Chondrocyte (in vitro differentiated cells): ENCODE data around the gene SLC4A1. TPM values are rescaled to one million over a fixed set of nuclear protein-coding genes. Genes with fewer than 3 reads are reported as not detected.

Experiments
- DNase-seq: peaks from one replicate; pipeline ENCODE4 v3.0.0; 2021; ENCODE audit warnings: mixed read lengths, low spot score
- H3K27ac Mint-ChIP-seq: one replicate; pipeline ENCODE4 v1.8.0; 2021; ENCODE audit warnings: mild to moderate bottlenecking, moderate library complexity, mixed read lengths; ENCODE audit not compliant: unreplicated experiment
- H3K27me3 Mint-ChIP-seq: 2 replicates; pipeline ENCODE4 v1.8.0; 2021; ENCODE audit warnings: low read depth, mixed read lengths
- H3K36me3 Mint-ChIP-seq: 2 replicates; pipeline ENCODE4 v1.8.0; 2021; ENCODE audit warnings: low read depth, mixed read lengths
- H3K4me1 Mint-ChIP-seq: 2 replicates; pipeline ENCODE4 v1.8.0; 2021; ENCODE audit warnings: low read depth, mild to moderate bottlenecking, mixed read lengths
- H3K4me3 Mint-ChIP-seq: one replicate; pipeline ENCODE4 v1.8.0; 2021; ENCODE audit warnings: mild to moderate bottlenecking, moderate library complexity, mixed read lengths; ENCODE audit not compliant: unreplicated experiment
- H3K9me3 Mint-ChIP-seq: 2 replicates; pipeline ENCODE4 v1.8.0; 2021; ENCODE audit warnings: low read depth, mixed read lengths
- CTCF ChIP-seq: fragments of 200-600 bp; sonication (generic); IDR thresholded peaks from 2 replicates; pipeline ENCODE4 v1.5.0; 2021; ENCODE audit warnings: antibody characterized with exemption, mild to moderate bottlenecking, moderate library complexity
- total RNA-seq: library from RNA; stranded (reverse); gene quantifications from 3 replicates; pipeline ENCODE4 v1.2.1, GENCODE V29; 2021

SLC4A1 gene
- total RNA-seq, 1 donor from 2014 or later, result not detected

GRCh38 chr17:44216173-44216572 is 51.8 kb downstream of the SLC4A1 start:
- DNase-seq, result no peak
- H3K9me3 Mint-ChIP-seq, result no peaks in the 10 kb centered on the region
- no peak overlapping the region for H3K4me3 Mint-ChIP-seq

GRCh38 chr17:44214896-44215295 is 53.0 kb downstream of the SLC4A1 start:
- peaks cover 25% of the 10 kb centered on the region for H3K36me3 Mint-ChIP-seq
- no peaks in the 10 kb centered on the region for H3K27me3 Mint-ChIP-seq

More at GRCh38 chr17:44216173-44216572, 51.8 kb downstream of the SLC4A1 start:
- Mint-ChIP-seq H3K27me3 (no peaks in the 10 kb centered on the region), H3K27ac (no peak overlapping the region), H3K36me3 (peaks cover 22% of the 10 kb centered on the region), H3K4me1 (peaks cover 15% of the 10 kb centered on the region)
- TF ChIP-seq CTCF, result no peak

GRCh38 chr17:44214230-44214494 is 53.8 kb downstream of the SLC4A1 start:
- Mint-ChIP-seq H3K27me3 (no peaks in the 10 kb centered on the region), H3K4me1 (peaks cover 15% of the 10 kb centered on the region), H3K36me3 (peaks cover 27% of the 10 kb centered on the region), H3K4me3 (no peak overlapping the region), H3K9me3 (no peaks in the 10 kb centered on the region), H3K27ac (no peak overlapping the region)
- no peak for TF ChIP-seq CTCF
- DNase-seq, result no peak

More at GRCh38 chr17:44214896-44215295, 53.0 kb downstream of the SLC4A1 start:
- H3K27ac Mint-ChIP-seq, result no peak overlapping the region
- H3K4me3 Mint-ChIP-seq, result no peak overlapping the region
- peaks cover 15% of the 10 kb centered on the region for H3K4me1 Mint-ChIP-seq
- no peak for TF ChIP-seq CTCF
- H3K9me3 Mint-ChIP-seq, result no peaks in the 10 kb centered on the region
- no peak for DNase-seq

GRCh38 chr17:44213403-44214229 is 54.3 kb downstream of the SLC4A1 start:
- Mint-ChIP-seq H3K27me3 (no peaks in the 10 kb centered on the region), H3K9me3 (no peaks in the 10 kb centered on the region), H3K36me3 (peaks cover 27% of the 10 kb centered on the region), H3K27ac (no peak overlapping the region), H3K4me1 (peaks cover 15% of the 10 kb centered on the region), H3K4me3 (no peak overlapping the region)
- TF ChIP-seq CTCF, result no peak
- DNase-seq, result no peak

- Mint-ChIP-seq H3K27me3 (no peaks in the 10 kb centered on the region), H3K4me1 (peaks cover 11% of the 10 kb centered on the region), H3K4me3 (no peak overlapping the region), H3K27ac (no peak overlapping the region), H3K36me3 (peaks cover 33% of the 10 kb centered on the region), H3K9me3 (no peaks in the 10 kb centered on the region)
- DNase-seq, result peak; percentile 88
- TF ChIP-seq CTCF, result no peak
Measured at GRCh38 chr17:44212507-44213402, 55.2 kb downstream of the SLC4A1 start.
